ENCODE results near the gene TRIO.

GRCh38 chr5:14102666-14103065, 40.5 kb upstream of the TRIO start:
- no peak for TF ChIP-seq CTCF (IDR thresholded peaks at IDR 0.05 in 2 of 3, conservative IDR thresholded peaks at IDR 0.05 in 1 of 3; ENCODE audit: borderline replicate concordance in 1 of 3, insufficient read depth in 1 of 3, low read depth in 2 of 3, low read length in 2 of 3)
- no peak for TF ChIP-seq POLR2AphosphoS5 (IDR thresholded peaks at IDR 0.05; ENCODE audit: low read depth, low read length)
- no peak for TF ChIP-seq EGR1 (IDR thresholded peaks at IDR 0.05; ENCODE audit: low read depth)

Measured in HCT116 (cell line).